Measurements from ENCODE around the gene GIN1.
"Not testable (repeated sequence)": the region's sequence is repeated elsewhere in the genome, so short reads cannot be mapped to it uniquely, and the experiment has no call there.

Gene GIN1

DNA sequence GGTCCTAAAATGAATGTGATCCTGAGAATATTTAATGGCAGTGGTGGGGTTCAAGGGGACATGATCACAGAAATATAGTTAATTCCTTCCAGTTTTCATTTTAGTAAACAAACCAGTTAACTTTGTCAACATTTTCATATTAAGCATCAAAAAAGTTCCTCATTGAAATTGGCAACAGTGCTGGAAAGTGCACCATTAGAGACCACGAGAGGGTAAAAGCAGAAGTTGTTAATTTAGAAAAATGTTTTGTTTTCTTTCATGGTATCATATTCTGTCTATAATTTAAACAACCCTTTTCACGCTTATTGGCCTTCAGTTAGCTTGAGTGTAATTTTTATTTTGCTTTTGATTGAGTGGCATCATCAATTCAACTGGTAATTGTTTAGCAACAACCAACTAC, 11.9 kb downstream of the GIN1 start:
- DNase-seq, result no peak

DNA sequence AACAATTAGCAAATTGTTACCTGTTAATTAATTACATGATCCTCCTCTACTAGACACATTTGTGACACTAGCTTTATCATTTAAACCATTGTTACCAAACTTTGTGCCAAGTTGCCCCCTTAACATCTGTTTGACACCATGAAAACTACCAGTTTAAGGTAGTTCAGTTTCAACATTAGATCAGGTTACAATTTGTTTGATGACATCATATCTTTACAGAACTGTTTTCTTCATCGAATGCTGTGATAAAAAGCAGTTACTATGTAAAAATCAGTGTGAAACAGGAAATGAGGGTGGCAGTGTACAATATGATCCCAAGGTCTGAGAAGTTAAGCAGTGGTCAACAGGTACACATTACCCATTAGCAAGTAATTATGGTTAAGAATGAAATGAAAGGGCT, 17.7 kb downstream of the GIN1 start:
- no peak for DNase-seq

DNA sequence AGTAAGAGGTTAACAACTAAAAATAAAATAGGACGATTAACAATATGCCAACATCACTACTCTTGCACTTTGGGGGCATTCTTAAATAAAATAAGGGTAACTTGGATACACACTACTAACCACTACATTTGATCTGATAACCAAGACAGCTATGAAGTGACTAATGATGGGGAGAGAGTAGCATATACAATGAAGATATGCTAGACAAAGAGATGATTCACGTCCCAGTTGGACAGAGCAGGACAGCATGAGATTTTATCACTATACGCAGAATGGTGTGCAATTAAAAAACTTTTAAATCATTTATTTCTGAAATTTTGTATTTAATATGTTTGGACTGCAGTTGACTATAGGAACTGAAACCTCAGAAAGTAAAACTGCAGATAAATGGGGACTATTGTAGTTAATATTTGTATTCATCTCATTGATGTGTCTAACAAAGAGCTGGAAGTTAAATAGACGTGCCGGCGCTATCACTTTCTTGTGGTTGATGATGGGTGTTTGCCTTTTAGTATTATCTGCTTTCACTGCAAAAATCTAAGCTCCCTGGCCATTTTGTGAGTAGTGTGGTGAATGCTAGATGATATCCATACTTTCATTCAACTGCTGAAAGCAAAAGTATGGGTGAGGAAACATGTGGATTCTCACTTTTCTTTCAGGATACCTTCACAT, 18.7 kb downstream of the GIN1 start:
- DNase-seq, result no peak

DNA sequence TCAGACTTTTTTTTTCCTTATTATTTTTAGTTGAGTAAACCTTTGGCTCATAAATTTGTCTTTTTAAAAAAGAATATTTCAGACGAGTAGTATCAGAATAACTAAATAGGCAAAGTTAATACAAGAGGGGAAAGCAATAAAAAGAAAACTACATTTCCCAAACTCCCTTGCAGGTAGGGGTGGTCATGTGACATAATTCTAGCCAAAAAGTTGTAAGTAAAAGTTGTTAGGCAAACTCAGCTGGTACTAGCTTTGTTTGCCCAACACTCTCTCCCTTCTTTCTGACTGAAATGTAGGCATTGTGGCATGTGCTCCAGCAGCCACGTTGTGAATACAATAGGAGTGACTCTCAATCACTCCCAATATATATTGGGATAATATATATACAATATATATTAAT, 20.9 kb downstream of the GIN1 start:
- no peak for DNase-seq

DNA sequence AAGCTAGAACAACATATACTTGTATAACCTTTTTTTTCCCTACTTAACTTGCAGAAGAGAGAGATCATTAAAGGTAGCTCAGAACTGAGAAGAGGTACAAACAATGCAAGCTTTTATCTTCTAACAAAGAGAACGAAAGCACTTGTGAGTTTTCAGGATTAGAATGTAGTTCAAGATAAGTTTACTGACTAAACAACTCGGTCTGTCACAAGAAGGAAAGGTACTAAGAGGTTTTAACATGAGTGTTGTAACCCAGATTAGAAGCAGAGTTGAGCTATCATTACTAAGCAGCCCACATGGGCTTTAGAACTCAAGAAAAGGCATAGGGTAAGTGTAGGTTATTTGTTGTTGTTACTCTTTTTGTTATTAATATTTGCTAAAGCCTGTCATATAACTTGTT, 25.2 kb downstream of the GIN1 start:
- DNase-seq, result no peak

DNA sequence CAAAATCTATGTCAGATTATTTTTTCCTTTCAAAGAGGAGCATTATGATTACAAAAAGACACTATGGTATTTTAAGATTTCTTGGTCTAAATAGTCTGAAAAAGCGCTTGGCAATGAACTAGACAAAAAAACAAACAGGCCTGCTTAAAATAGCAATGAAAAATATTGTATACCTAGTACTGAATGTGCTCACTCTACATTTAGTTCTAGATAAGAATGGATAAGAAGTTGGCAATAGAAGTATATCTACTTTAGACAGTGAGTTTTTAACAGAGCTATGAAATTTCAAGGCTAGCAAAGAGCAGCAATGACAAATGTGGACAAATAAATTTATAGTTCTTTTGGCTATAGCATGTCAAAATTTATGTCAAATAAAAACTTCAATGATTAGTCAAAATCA, 26.2 kb downstream of the GIN1 start:
- DNase-seq, result no peak

DNA sequence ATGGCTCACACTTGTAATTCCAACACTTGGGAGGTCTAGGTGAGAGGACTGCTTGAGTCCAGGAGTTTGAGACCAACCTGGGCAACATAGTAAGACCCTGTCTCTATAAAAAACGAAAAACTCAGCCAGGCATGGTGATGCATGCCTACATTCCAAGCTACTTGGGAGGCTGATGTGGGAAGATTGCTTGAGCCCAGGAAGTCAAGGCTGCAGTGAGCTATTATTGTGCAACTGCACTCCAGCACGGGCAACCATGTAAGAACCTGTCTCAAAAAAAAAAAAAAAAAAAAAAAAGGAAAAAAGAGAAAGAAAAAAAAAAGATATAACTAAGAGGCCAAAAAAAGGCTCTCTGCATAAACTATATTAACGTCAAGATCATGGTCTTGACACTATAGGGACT, 27.3 kb downstream of the GIN1 start:
- DNase-seq, result no peak

DNA sequence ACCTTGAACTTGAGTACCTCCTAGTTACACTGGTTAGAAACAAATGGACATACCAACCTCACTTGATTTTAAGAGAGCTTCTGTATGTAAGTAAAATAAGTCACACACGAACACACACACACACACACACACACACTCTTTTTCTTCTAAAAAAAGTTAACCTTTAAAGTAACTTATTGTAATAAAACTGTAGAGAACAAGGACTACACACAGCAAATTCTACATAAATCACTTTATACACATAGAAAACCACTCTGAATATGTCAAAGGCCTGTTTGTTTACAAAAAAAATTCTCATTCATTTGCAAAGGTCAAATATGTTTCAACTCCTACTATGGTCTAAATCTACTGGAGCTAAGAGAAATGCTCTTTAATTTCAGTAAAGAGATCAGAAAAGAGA, 29.1 kb downstream of the GIN1 start:
- DNase-seq, result no peak

DNA sequence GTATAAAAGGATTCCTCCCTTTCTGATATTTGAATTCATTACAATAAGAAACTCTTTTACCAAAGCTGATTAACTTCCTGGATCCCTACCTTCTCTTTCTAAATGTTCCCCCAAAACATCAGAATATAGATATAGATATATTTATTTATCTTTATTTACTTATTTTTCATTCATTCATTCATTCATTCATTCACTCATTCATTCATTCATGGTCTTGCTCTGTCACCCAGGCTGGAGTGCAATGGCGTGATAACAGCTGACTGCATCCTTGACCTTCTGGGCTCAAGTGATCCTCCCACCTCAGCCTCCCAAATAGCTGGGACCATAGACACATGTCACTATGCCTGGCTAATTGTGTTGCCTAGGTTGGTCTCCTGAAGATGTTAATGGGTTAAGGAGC, 30.7 kb downstream of the GIN1 start:
- no peak for DNase-seq

DNA sequence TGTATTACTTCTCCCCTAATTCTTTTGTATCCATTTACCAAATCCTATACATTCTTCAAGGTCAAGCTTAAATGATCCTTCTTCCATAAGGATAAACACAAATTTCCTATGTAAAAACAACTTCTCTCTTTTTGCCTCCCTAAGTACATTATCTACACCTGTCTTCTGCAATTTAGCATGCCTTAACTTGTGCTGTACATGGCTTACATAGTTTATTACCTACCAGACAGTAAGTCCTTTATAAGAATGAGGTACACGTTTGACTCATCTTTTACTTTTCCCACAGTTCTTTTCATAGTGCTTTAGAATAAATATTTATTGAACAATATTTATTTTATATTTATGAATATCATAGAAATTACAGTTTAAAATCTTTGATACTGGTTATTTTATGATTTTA, 33.4 kb downstream of the GIN1 start:
- DNase-seq, result no peak

DNA sequence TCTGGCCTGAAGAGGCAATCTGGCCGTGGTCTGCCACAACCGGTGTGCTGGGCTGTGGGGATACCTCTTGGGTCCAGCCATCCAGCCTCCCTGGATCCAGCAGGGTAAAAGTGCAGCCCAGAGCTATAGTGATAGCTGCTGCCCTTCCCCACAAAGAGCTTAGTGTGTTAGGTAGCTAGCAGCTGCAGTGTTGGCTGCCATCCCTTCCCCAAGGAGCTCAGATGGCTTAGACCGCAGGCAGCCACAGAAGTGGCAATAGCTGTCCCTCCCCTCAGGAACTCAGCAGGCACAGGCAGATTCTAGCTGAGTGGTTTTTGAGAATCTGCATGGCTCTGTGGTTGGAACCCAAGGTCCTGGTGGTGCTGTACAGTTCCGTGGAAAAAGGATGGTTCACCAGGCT, 40.1 kb downstream of the GIN1 start:
- DNase-seq, result no peak

DNA sequence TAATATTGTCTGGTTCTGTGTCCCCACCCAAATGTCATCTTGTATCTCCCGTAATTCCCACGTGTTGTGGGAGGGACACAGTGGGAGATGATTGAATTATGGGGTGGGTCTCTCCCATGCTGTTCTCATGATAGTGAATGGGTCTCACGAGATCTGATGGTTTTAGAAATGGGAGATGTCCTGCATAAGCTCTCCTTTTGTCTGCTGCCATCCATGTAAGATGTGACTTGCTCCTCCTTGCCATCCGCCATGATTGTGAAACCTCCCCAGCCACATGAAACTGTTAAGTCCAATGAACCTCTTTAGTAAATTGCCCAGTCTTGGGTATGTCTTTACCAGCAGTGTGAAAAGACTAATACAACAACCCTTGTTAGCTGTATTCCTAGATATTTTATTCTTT, 44.5 kb downstream of the GIN1 start:
- no peak for DNase-seq

DNA sequence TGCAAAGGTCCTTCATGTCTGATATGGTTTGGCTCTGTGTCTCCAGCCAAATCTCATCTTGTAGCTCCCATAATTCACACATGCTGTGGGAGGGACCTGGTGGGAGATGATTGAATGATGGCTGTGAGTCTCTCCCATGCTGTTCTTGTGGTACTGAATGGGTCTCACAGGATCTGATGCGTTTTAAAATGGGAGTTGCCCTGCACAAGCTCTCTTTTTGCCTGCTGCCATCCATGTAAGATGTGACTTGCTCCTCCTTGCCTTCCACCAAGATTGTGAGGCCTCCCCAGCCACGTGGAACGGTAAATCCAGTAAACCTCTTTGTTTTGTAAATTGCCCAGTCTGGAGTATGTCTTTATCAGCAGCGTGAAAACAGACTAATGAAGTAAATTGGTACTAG, 46.4 kb downstream of the GIN1 start:
- DNase-seq, result not testable (repeated sequence)

DNA sequence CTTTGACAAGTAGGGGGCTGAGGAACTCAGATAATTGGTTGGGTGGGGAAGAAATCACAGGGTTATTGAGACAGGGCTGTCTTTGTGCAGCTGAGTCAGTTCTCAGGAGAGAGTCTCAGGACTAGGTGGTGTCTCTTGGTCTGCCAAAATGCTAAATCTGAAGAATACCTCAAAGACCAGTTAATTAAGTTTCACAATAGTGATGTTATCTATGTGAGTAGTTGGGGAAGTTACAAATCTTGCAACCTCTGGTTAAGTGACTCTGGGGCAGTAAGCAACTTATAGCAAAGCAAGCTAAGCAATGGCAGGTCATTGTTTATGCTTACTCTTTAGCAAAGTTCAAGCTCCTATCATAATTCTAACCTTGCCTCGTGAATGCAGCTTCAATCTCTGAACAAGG, 53.6 kb downstream of the GIN1 start:
- no peak for DNase-seq

DNA sequence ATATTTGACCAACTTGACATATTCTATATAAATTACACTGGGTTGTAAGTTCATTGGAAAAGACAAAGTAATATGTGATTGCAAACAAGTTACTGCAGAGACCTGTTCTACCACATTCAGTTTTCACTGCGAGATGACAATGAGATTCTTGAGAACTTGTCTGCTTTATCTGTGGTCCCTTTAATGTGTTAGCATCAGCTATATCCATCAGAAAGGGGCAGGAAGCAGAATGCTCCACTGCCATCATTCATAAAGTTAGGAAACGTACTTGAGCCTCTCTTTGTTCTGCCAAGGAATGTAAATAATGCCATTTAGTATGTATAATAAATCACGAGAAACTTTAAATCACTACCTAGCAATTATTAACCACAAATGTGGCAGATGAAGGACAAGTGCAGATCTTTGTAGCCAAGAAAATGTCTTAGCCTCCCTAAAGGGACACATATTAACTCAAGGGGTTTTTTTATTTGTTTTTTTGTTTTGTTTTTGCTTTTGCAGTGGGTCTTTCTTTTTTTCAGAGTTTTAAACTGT, 59.4 kb downstream of the GIN1 start:
- DNase-seq, result no peak

DNA sequence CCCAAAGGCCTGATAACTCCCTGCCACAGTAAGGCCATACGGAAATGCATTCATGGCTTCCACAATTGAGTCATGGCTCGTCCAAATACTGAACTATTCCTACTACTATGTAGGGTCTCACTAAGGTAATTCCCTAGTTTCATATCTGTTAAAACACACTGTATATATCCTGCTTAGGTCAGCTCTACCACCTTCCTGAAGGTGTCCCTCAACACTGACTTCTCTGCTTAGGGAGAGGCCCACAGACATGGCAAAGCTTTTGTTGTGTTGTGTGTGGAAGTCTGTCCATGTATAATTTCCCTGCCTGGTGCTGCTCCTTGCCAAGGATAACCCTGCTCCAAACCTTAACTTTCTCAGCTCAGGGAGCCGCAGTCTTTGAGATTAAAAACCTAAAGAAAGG, 60.4 kb downstream of the GIN1 start:
- DNase-seq, result no peak

DNA sequence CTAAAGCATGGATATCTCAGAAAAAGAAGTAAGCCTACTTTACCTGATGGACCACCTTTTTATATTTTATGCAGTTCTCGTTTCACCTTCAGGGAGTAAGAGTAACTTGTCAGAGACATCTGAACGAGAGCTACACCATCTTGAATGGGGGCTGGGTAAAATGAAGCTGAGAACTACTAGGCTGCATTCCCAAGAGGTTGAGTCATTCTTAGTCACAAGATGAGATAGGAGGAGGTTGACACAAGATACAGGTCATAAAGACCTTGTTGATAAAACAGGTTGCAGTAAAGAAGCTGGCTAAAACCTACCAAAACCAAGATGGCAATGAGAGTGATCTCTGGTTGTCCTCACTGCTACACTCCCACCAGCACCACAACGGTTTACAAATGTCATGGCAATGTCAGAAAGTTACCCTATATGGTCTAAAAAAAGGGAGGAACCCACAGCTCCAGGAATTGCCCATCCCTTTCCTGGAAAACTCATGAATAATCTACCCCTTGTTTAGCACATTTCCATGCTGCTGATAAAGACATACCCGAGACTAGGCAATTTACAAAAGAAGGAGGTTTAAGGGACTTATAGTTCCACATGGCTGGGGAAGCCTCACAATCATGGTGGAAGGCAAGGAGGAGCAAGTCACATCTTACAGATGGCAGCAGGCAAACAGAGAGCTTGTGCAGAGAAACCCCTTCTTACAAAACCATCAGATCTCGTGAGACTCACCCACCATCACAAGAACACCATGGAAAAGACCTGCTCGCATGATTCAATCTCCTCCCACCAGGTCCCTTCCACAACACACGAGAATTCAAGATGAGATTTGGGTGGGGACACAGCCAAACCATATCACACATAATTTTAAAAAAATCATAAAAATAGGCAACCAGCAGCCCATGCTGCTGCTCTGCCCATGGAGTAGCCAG, 62.5 kb downstream of the GIN1 start:
- DNase-seq, result no peak

DNA sequence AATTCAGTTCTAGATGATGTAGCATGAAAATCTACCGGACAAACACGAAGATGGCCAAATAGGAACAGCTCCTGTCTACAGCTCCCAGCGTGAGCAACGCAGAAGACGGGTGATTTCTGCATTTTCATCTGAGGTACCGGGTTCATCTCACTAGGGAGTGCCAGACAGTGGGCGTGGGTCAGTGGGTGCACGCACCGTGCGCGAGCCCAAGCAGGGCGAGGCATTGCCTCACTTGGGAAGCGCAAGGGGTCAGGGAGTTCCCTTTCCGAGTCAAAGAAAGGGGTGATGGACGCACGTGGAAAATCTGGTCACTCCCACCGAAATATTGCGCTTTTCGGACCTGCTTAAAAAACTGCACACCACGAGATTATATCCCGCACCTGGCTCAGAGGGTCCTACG, 73.2 kb downstream of the GIN1 start:
- not testable (repeated sequence) for DNase-seq

DNA sequence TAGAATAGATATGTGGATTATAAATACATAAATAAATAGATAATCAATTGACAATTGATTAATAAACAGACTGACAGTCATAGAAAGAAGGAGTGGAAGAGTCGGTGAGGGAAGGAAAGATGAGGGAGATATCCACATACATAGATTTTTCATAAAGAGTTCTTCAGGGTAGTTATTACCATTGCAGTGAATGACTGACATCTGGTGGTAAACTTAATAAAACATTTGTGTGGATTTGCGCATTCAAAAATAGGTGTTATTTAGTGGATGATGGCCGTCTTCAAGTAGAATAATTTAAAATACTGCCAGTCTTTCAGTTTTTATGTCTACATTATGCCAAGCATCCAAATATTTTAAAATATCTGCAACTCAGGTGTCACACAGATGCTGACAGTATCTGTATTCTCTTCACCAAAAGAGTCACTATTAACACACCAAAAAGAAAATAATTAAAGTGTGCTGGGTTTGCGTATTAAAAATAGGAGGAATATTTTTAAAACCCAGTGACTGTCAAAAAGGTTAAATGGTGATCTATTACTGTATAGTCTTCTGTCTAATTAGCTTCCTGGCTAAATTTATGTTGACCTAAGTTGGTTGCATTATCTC, 78.8 kb downstream of the GIN1 start:
- no peak for DNase-seq

DNA sequence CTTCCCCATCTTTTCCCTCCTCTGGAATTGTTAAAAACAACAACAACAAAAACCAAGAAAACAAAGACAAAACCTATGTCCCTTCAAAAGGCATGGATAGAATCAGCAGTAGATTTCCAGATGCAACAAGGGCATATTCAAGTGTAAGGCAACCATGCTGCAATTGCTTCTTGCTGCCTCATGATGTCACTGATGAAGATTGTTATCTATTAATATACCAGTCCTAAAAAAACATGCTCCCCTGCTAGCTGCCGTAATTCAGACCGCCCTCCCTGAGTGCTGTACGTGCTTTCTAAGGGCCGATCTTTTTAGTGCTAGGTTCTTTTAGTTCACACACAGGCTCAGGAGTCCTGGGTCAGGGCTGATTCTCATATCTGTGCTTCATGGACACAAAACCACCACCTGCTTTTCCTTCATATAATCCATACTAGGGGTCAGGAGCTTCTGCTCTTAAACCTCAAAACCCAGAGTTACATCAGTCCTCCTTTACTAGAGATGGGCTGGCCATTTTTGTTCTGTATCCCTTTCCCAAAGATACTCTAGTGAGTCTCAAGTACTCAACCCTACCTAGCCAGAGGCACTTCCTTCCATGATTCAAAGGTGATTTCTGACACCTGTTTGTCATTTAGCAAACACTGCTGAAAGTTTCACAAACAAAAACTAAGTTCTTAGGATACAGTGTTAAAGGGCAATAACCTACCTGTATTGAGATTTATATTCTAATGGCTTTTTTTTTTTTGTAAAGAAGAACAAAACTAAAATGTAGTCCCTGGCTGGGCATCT, 82.1 kb downstream of the GIN1 start:
- DNase-seq, result no peak

DNA sequence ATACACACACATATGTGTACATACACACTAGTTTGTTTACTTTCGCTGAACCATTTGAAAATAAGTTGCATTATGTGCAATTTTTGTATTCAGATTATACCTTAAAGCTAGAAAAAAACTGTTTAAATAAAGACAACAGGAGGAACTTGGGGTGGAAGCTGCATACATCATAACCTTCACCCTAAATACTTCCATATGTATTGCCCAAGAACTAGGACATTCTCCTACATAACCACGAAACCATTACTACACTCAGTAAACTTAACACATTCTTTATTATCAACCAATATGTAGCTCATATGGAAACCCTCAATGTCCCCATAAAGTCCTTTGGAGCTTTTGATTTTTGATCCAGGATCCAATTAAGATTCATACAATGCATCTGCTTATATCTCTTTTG, 83.3 kb downstream of the GIN1 start:
- DNase-seq, result no peak
